Fibroblast of villous mesenchyme (primary cell): ENCODE results near the gene PAN3. TPM values are rescaled to one million over a fixed set of nuclear protein-coding genes. Genes with fewer than 3 reads are reported as not detected.
A peak's percentile ranks its signal among the peaks of the same experiment; 100 is the strongest.
"Not testable (repeated sequence)": the region's sequence is repeated elsewhere in the genome, so short reads cannot be mapped to it uniquely, and the experiment has no call there.

Experiments
- DNase-seq: peaks from one replicate; pipeline ENCODE4 v3.0.0-alpha.2; 2010; ENCODE audit warnings: low read depth
- H3K4me3 ChIP-seq: 2 replicates; pipeline ENCODE4 v1.5.1; 2011; ENCODE audit warnings: low read depth, mild to moderate bottlenecking, low read length
- CTCF ChIP-seq: IDR thresholded peaks from 2 replicates; pipeline ENCODE4 v1.5.1; 2012; ENCODE audit warnings: low read depth, mild to moderate bottlenecking, low read length; ENCODE audit not compliant: insufficient read depth
- total RNA-seq: library from RNA; depleted of rRNA; stranded (reverse); fragments of >200 nt; gene quantifications from 2 replicates; pipeline ENCODE4 v1.2.3, GENCODE V29; 2012

The PAN3 gene
- total RNA-seq, 1 donor = 19.9 TPM

GRCh38 chr13:28131646-28132045 is 6.7 kb upstream of the PAN3 start:
- DNase-seq = no peak
- H3K4me3 ChIP-seq = no peak overlapping the region
- no peak for TF ChIP-seq CTCF

- DNase-seq = no peak
- no peak for TF ChIP-seq CTCF
Measured at GRCh38 chr13:28136916-28137315, 1.4 kb upstream of the PAN3 start.

GRCh38 chr13:28137596-28137995 is 749 bp upstream of the PAN3 start:
- H3K4me3 ChIP-seq = peak overlapping the region; percentile 84
- DNase-seq = no peak
- no peak for TF ChIP-seq CTCF

More at GRCh38 chr13:28136916-28137315, 1.4 kb upstream of the PAN3 start:
- peak overlapping the region; percentile 84 for H3K4me3 ChIP-seq

- peak; percentile 95 for DNase-seq
- H3K4me3 ChIP-seq = peak overlapping the region; percentile 84
- no peak for TF ChIP-seq CTCF
Measured at GRCh38 chr13:28138756-28139470, 568 bp downstream of the PAN3 start.

- DNase-seq = no peak
- TF ChIP-seq CTCF = no peak
- H3K4me3 ChIP-seq = peak overlapping the region; percentile 84
Measured at GRCh38 chr13:28140433-28141125, 2.2 kb downstream of the PAN3 start.

GRCh38 chr13:28141542-28141941 is 3.2 kb downstream of the PAN3 start:
- DNase-seq, H3K4me3 ChIP-seq: not testable (repeated sequence)

GRCh38 chr13:28145049-28145448 is 6.7 kb downstream of the PAN3 start:
- no peak for TF ChIP-seq CTCF
- DNase-seq = no peak

More at GRCh38 chr13:28145049-28145448, 6.7 kb downstream of the PAN3 start:
- no peak overlapping the region for H3K4me3 ChIP-seq
